ENCODE measurements around the gene RBBP9. TPM values are rescaled to one million over a fixed set of nuclear protein-coding genes. Genes with fewer than 3 reads are reported as not detected.
"Not testable (repeated sequence)": the region's sequence is repeated elsewhere in the genome, so short reads cannot be mapped to it uniquely, and the experiment has no call there.

The RBBP9 gene
- total and polyA plus RNA-seq, 7 donors = 2.2 to 8.7 (median 4.9) TPM

GRCh38 chr20:18523066-18523465 lies 26.0 kb upstream of the RBBP9 start:
- no peak for ATAC-seq
- intact Hi-C loops (cut with DNase I) = no loop called here
- no peak for TF ChIP-seq CTCF (IDR thresholded peaks at IDR 0.05)
- Histone ChIP-seq H3K36me3 (ENCODE audit: insufficient read depth in 1 of 2, low read depth in 1 of 2) (peaks cover 9 to 51% of the 10 kb centered on the region in 2 donors), H3K9me3 (no peaks in the 10 kb centered on the region), H3K27ac (no peak overlapping the region), H3K27me3 (ENCODE audit: insufficient read depth in 3 of 3, low read length in 2 of 3) (no peaks in the 10 kb centered on the region), H3K4me3 (no peak overlapping the region), H3K4me1 (no peaks in the 10 kb centered on the region)
- 80 to 89% (median 86%) methylated on average over 2 of the region's 2 CpGs for WGBS, 3 donors
- DNase-seq = no peak

GRCh38 chr20:18522066-18522465 lies 25.0 kb upstream of the RBBP9 start:
- H3K9me3 ChIP-seq; H3K27me3 ChIP-seq (ENCODE audit: insufficient read depth in 3 of 3, low read length in 2 of 3); H3K27ac ChIP-seq; ATAC-seq; DNase-seq; intact Hi-C loops (cut with DNase I); H3K4me3 ChIP-seq; H3K4me1 ChIP-seq: not testable (repeated sequence)
- peaks cover 9 to 50% of the 10 kb centered on the region in 2 donors for H3K36me3 ChIP-seq (ENCODE audit: insufficient read depth in 1 of 2, low read depth in 1 of 2)
- WGBS, 3 donors = 95% methylated on average over 9 of the region's 9 CpGs

GRCh38 chr20:18515973-18516372 lies 18.9 kb upstream of the RBBP9 start:
- no peak for TF ChIP-seq CTCF (IDR thresholded peaks at IDR 0.05)
- H3K36me3 ChIP-seq (ENCODE audit: insufficient read depth in 1 of 2, low read depth in 1 of 2) = peaks cover 0 to 74% of the 10 kb centered on the region in 2 donors

GRCh38 chr20:18514127-18514526 lies 17.1 kb upstream of the RBBP9 start:
- H3K27ac ChIP-seq = no peak overlapping the region
- DNase-seq (no peak), ATAC-seq (no peak)
- H3K4me3 ChIP-seq = no peak overlapping the region
- WGBS, 3 donors = 82 to 87% (median 87%) methylated on average over 5 of the region's 5 CpGs
- intact Hi-C loops (cut with DNase I) = no loop called here
- peaks cover 0 to 84% of the 10 kb centered on the region in 2 donors for H3K36me3 ChIP-seq (ENCODE audit: insufficient read depth in 1 of 2, low read depth in 1 of 2)
- no peaks in the 10 kb centered on the region for H3K9me3 ChIP-seq
- H3K27me3 ChIP-seq (ENCODE audit: insufficient read depth in 3 of 3, low read length in 2 of 3) = no peaks in the 10 kb centered on the region
- TF ChIP-seq CTCF (IDR thresholded peaks at IDR 0.05) = no peak
- H3K4me1 ChIP-seq = peaks cover 2% of the 10 kb centered on the region

More at GRCh38 chr20:18515973-18516372, 18.9 kb upstream of the RBBP9 start:
- no peaks in the 10 kb centered on the region for H3K27me3 ChIP-seq (ENCODE audit: insufficient read depth in 3 of 3, low read length in 2 of 3)
- no peaks in the 10 kb centered on the region for H3K4me1 ChIP-seq
- intact Hi-C loops (cut with DNase I) = no loop called here
- H3K9me3 ChIP-seq = no peaks in the 10 kb centered on the region
- ATAC-seq (no peak), DNase-seq (no peak)
- H3K4me3 ChIP-seq = no peak overlapping the region
- H3K27ac ChIP-seq = no peak overlapping the region

GRCh38 chr20:18513208-18513607 lies 16.2 kb upstream of the RBBP9 start:
- H3K36me3 ChIP-seq (ENCODE audit: insufficient read depth in 1 of 2, low read depth in 1 of 2) = peaks cover 0 to 84% of the 10 kb centered on the region in 2 donors
- ATAC-seq (no peak), DNase-seq (no peak)
- H3K4me1 ChIP-seq = peaks cover 11% of the 10 kb centered on the region
- H3K27ac ChIP-seq = no peak overlapping the region
- WGBS, 3 donors = 91 to 97% (median 94%) methylated on average over 7 of the region's 7 CpGs
- H3K4me3 ChIP-seq = no peak overlapping the region
- TF ChIP-seq CTCF (IDR thresholded peaks at IDR 0.05) = no peak
- intact Hi-C loops (cut with DNase I) = no loop called here
- no peaks in the 10 kb centered on the region for H3K9me3 ChIP-seq
- no peaks in the 10 kb centered on the region for H3K27me3 ChIP-seq (ENCODE audit: insufficient read depth in 3 of 3, low read length in 2 of 3)

Measured in psoas muscle (tissue), 8 donors.